Effector CD8-positive, alpha-beta T cell (primary cell): Measurements from ENCODE around the gene PNO1.
"Not testable (repeated sequence)": the region's sequence is repeated elsewhere in the genome, so short reads cannot be mapped to it uniquely, and the experiment has no call there.

Source experiments
- DNase-seq: peaks from one replicate; lab custom pipeline; 2025; lab: John Stamatoyannopoulos, UW

Gene PNO1

GRCh38 chr2:68157002-68157401 is 686 bp upstream of the PNO1 start:
- DNase-seq: no peak

GRCh38 chr2:68158134-68158447 is 403 bp downstream of the PNO1 start:
- no peak for DNase-seq

- no peak for DNase-seq
Observed at GRCh38 chr2:68163641-68164040, 6.0 kb downstream of the PNO1 start.

- no peak for DNase-seq
Observed at GRCh38 chr2:68167186-68167585, 9.5 kb downstream of the PNO1 start.

GRCh38 chr2:68169308-68169707 is 11.6 kb downstream of the PNO1 start:
- DNase-seq: no peak

GRCh38 chr2:68171146-68171545 is 13.5 kb downstream of the PNO1 start:
- no peak for DNase-seq

GRCh38 chr2:68171684-68172083 is 14.0 kb downstream of the PNO1 start:
- DNase-seq: no peak

- DNase-seq: no peak
Observed at GRCh38 chr2:68172521-68172920, 14.8 kb downstream of the PNO1 start.

- DNase-seq: no peak
Observed at GRCh38 chr2:68172990-68173700, 15.5 kb downstream of the PNO1 start.

GRCh38 chr2:68175210-68175609 is 17.5 kb downstream of the PNO1 start:
- DNase-seq: not testable (repeated sequence)

GRCh38 chr2:68176657-68177056 is 19.0 kb downstream of the PNO1 start:
- DNase-seq: no peak

- no peak for DNase-seq
Observed at GRCh38 chr2:68177541-68177940, 19.9 kb downstream of the PNO1 start.

GRCh38 chr2:68178432-68178831 is 20.7 kb downstream of the PNO1 start:
- DNase-seq: no peak

GRCh38 chr2:68178954-68179627 is 21.4 kb downstream of the PNO1 start:
- no peak for DNase-seq

- no peak for DNase-seq
Observed at GRCh38 chr2:68182902-68183301, 25.2 kb downstream of the PNO1 start.

GRCh38 chr2:68185541-68186164 is 28.0 kb downstream of the PNO1 start:
- peak; percentile 44 for DNase-seq

- no peak for DNase-seq
Observed at GRCh38 chr2:68187329-68187728, 29.6 kb downstream of the PNO1 start.

- DNase-seq: no peak
Observed at GRCh38 chr2:68188831-68189230, 31.1 kb downstream of the PNO1 start.

- DNase-seq: no peak
Observed at GRCh38 chr2:68189991-68190784, 32.5 kb downstream of the PNO1 start.

- DNase-seq: no peak
Observed at GRCh38 chr2:68190991-68191731, 33.5 kb downstream of the PNO1 start.

- DNase-seq: no peak
Observed at GRCh38 chr2:68193144-68193543, 35.5 kb downstream of the PNO1 start.
